Activated CD8-positive, alpha-beta memory T cell treated with anti-CD3 and anti-CD28 coated beads, Interleukin-2, amount 50 U/mL, for 48 hours (primary cell): ENCODE measurements around the gene BUD23.
"Not testable (repeated sequence)": the region's sequence is repeated elsewhere in the genome, so short reads cannot be mapped to it uniquely, and the experiment has no call there.

Experiments
- DNase-seq: peaks from one replicate; pipeline ENCODE4 v3.0.0-alpha.2; 2020

Gene BUD23

GRCh38 chr7:73683056-73683787, at the start of gene BUD23, which contains the start of gene DNAJC30:
TSS of gene BUD23 (plus strand) at chr7:73683597. CDS start at chr7:73683626, 29 bp downstream.
TSS of gene DNAJC30 (minus strand) at chr7:73683453. CDS start at chr7:73683423, 30 bp downstream.
- DNase-seq = peak; percentile 97

GRCh38 chr7:73633844-73634243, 49.6 kb upstream of the BUD23 start:
- DNase-seq = no peak

- no peak for DNase-seq
Observed at GRCh38 chr7:73635428-73636200, 47.8 kb upstream of the BUD23 start.

GRCh38 chr7:73638911-73639310, 44.5 kb upstream of the BUD23 start:
- no peak for DNase-seq

- DNase-seq = no peak
Observed at GRCh38 chr7:73642834-73643233, 40.6 kb upstream of the BUD23 start.

- DNase-seq = no peak
Observed at GRCh38 chr7:73644688-73645286, 38.6 kb upstream of the BUD23 start.

- no peak for DNase-seq
Observed at GRCh38 chr7:73645643-73646174, 37.7 kb upstream of the BUD23 start.

GRCh38 chr7:73646785-73647724, 36.3 kb upstream of the BUD23 start:
- DNase-seq = no peak

- peak; percentile 69 for DNase-seq
Observed at GRCh38 chr7:73647725-73648592, 35.4 kb upstream of the BUD23 start.

- no peak for DNase-seq
Observed at GRCh38 chr7:73648593-73649332, 34.6 kb upstream of the BUD23 start.

- no peak for DNase-seq
Observed at GRCh38 chr7:73649576-73649975, 33.8 kb upstream of the BUD23 start.

GRCh38 chr7:73650524-73650923, 32.9 kb upstream of the BUD23 start:
- no peak for DNase-seq

GRCh38 chr7:73652541-73652949, 30.9 kb upstream of the BUD23 start:
- DNase-seq = no peak

- not testable (repeated sequence) for DNase-seq
Observed at GRCh38 chr7:73655309-73655708, 28.1 kb upstream of the BUD23 start.

GRCh38 chr7:73659983-73660382, 23.4 kb upstream of the BUD23 start:
- DNase-seq = no peak

GRCh38 chr7:73660594-73660993, 22.8 kb upstream of the BUD23 start:
- DNase-seq = not testable (repeated sequence)

GRCh38 chr7:73663033-73663432, 20.4 kb upstream of the BUD23 start:
- no peak for DNase-seq

- peak; percentile 100 for DNase-seq
Observed at GRCh38 chr7:73667344-73668102, 15.9 kb upstream of the BUD23 start, which contains the start of gene VPS37D. TSS of gene VPS37D (plus strand) at chr7:73667831. CDS start at chr7:73667959, 128 bp downstream.

GRCh38 chr7:73668103-73668885, 15.1 kb upstream of the BUD23 start:
- no peak for DNase-seq
